HL-60/S4 treated with retinoic acid at 250 ng/mL for 4 days and 3 days (cell line): Measurements from ENCODE around the gene CHMP3.

ENCODE experiments used
- in situ Hi-C: fragments of 300-500 bp; cut with MboI; formaldehyde crosslinking; loops from 2 replicates; pipeline ENCODE4 v1.7.0; 2022; ENCODE audit warnings: low sequenced_read_pairs

CHMP3 gene

GRCh38 chr2:86471637-86472036 lies 91.6 kb downstream of the CHMP3 start:
- in situ Hi-C loops = no loop called here

- in situ Hi-C loops = no loop called here
These were observed 92.4 kb downstream of the CHMP3 start for GRCh38 chr2:86470890-86471289.

GRCh38 chr2:86468162-86469033 lies 94.8 kb downstream of the CHMP3 start:
- in situ Hi-C loops = no loop called here

- in situ Hi-C loops = no loop called here
These were observed 96.9 kb downstream of the CHMP3 start for GRCh38 chr2:86466306-86466705.

- in situ Hi-C loops = no loop called here
These were observed 98.6 kb downstream of the CHMP3 start for GRCh38 chr2:86464652-86465051.

- in situ Hi-C loops = no loop called here
These were observed 102.0 kb downstream of the CHMP3 start for GRCh38 chr2:86461042-86461743.

GRCh38 chr2:86455181-86455580 lies 108.1 kb downstream of the CHMP3 start:
- in situ Hi-C loops = no loop called here

- in situ Hi-C loops = no loop called here
These were observed 109.0 kb downstream of the CHMP3 start for GRCh38 chr2:86454238-86454637.

GRCh38 chr2:86453836-86454235 lies 109.4 kb downstream of the CHMP3 start:
- in situ Hi-C loops = no loop called here
